Caco-2 (cell line): ENCODE measurements around the gene TUNAR. TPM values are rescaled to one million over a fixed set of nuclear protein-coding genes. Genes with fewer than 3 reads are reported as not detected.

Experiments
- BruUV-seq: library from RNA; stranded (reverse); fragments of 400-500 nt; replicated peaks from 2 replicates; lab custom pipeline; 2021; lab: Mats Ljungman, UMichigan
- CTCF ChIA-PET: fragments of 300-600 bp; sonication (Branson Sonifier 250); formaldehyde crosslinking; loops from one replicate; lab custom pipeline; 2022; ENCODE audit warnings: antibody characterized with exemption; lab: Charles Lee
- POLR2A ChIA-PET: fragments of 300-600 bp; sonication (Branson Sonifier 250); formaldehyde crosslinking; loops from one replicate; lab custom pipeline; 2022; ENCODE audit warnings: antibody characterized with exemption; lab: Charles Lee
- DNase-seq, 2 experiments: peaks; one replicate each; pipeline versions ENCODE4 v3.0.0 to v3.0.0-alpha.2; 2020 to 2022
- H3K27me3 ChIP-seq: replicated peaks from 2 replicates; pipeline ENCODE4 v1.6.0; 2011; ENCODE audit warnings: low read length; ENCODE audit not compliant: control insufficient read depth, insufficient read depth
- H3K36me3 ChIP-seq: 2 replicates; pipeline ENCODE4 v1.5.1; 2011; ENCODE audit warnings: low read length; ENCODE audit not compliant: control insufficient read depth, insufficient read depth
- H3K4me1 ChIP-seq: fragments of 250-450 bp; sonication (Bioruptor Pico); 2 replicates; pipeline ENCODE4 v1.5.1; 2020; ENCODE audit warnings: mild to moderate bottlenecking
- H3K4me3 ChIP-seq: 2 replicates; pipeline ENCODE4 v1.5.1; 2011; ENCODE audit warnings: low read depth, mild to moderate bottlenecking, control low read depth, low read length
- H3K9me3 ChIP-seq: fragments of 250-450 bp; sonication (Bioruptor Pico); 2 replicates; pipeline ENCODE4 v1.5.1; 2020; ENCODE audit warnings: mild to moderate bottlenecking, moderate library complexity
- H3K27ac Mint-ChIP-seq: one replicate; pipeline ENCODE4 v1.8.0; 2022; ENCODE audit warnings: mixed read lengths; ENCODE audit not compliant: unreplicated experiment
- H3K27me3 Mint-ChIP-seq: one replicate; pipeline ENCODE4 v1.8.0; 2022; ENCODE audit warnings: mixed read lengths; ENCODE audit not compliant: insufficient read depth, unreplicated experiment
- H3K36me3 Mint-ChIP-seq: one replicate; pipeline ENCODE4 v1.8.0; 2022; ENCODE audit warnings: mild to moderate bottlenecking, mixed read lengths; ENCODE audit not compliant: insufficient read depth, unreplicated experiment
- H3K4me1 Mint-ChIP-seq: one replicate; pipeline ENCODE4 v1.8.0; 2022; ENCODE audit warnings: low read depth, mixed read lengths; ENCODE audit not compliant: unreplicated experiment
- H3K4me3 Mint-ChIP-seq: one replicate; pipeline ENCODE4 v1.8.0; 2022; ENCODE audit warnings: mild to moderate bottlenecking, moderate library complexity, mixed read lengths; ENCODE audit not compliant: unreplicated experiment
- H3K9me3 Mint-ChIP-seq: one replicate; pipeline ENCODE4 v1.8.0; 2022; ENCODE audit warnings: mixed read lengths; ENCODE audit not compliant: unreplicated experiment
- intact Hi-C: fragments of 100-400 bp; cut with micrococcal nuclease; formaldehyde crosslinking; loops from one replicate; pipeline ENCODE4 v1.10.0; 2022; ENCODE audit not compliant: unreplicated experiment
- total RNA-seq: library from RNA; stranded (reverse); gene quantifications from 2 replicates; pipeline ENCODE4 v1.2.3, GENCODE V29; 2022
- TF ChIP-seq, protein P1 (sequence below), 2 experiments: fragments of 200-600 bp in 1 of 2; IDR thresholded peaks; 1 replicate in 1 of 2; 2 replicates in 1 of 2; pipeline versions ENCODE4 v1.5.1 to v1.8.0; 2011 to 2022; ENCODE audit warnings: antibody characterized with exemption in 1 of 2, control low read depth in 1 of 2, inconsistent platforms in 1 of 2, low read depth in 1 of 2, low read length in 1 of 2, mild to moderate bottlenecking in 1 of 2, moderate library complexity in 1 of 2; ENCODE audit not compliant: insufficient read depth in 1 of 2, severe bottlenecking in 1 of 2, unreplicated experiment in 1 of 2

The TUNAR gene
- total RNA-seq, 1 experiment from 2014 or later, result not detected

DNA sequence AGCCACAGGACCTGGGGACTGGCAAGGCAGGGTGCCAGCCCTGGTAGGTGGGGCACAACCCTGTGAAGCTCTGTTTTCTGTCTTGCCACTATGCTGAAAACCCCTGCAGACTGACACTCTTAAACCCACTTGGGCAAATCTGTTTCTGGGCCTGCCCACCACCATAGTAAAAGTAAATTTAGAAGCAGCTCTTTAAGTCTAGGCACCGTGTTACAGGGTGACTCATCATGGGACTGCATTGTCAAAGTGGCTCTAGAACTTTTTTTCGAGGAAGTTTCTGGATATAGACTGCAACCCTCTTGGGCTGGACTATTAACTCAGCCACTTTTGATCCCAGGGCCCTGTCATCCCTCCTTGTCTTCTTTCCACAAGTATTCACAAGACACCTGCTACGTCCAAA, 7.7 kb downstream of the TUNAR start:
- Mint-ChIP-seq H3K4me1 (no peaks in the 10 kb centered on the region), H3K27me3 (peaks cover 29% of the 10 kb centered on the region), H3K36me3 (no peaks in the 10 kb centered on the region), H3K4me3 (no peak overlapping the region), H3K9me3 (no peaks in the 10 kb centered on the region), H3K27ac (no peak overlapping the region)
- POLR2A ChIA-PET, result no interaction called here
- peaks cover 2% of the 10 kb centered on the region for H3K27me3 ChIP-seq
- DNase-seq, result no peak
- no peaks in the 10 kb centered on the region for H3K9me3 ChIP-seq
- no peaks in the 10 kb centered on the region for H3K4me1 ChIP-seq
- BruUV-seq, result no TSS peak
- no peaks in the 10 kb centered on the region for H3K36me3 ChIP-seq
- TF ChIP-seq, protein P1, sequence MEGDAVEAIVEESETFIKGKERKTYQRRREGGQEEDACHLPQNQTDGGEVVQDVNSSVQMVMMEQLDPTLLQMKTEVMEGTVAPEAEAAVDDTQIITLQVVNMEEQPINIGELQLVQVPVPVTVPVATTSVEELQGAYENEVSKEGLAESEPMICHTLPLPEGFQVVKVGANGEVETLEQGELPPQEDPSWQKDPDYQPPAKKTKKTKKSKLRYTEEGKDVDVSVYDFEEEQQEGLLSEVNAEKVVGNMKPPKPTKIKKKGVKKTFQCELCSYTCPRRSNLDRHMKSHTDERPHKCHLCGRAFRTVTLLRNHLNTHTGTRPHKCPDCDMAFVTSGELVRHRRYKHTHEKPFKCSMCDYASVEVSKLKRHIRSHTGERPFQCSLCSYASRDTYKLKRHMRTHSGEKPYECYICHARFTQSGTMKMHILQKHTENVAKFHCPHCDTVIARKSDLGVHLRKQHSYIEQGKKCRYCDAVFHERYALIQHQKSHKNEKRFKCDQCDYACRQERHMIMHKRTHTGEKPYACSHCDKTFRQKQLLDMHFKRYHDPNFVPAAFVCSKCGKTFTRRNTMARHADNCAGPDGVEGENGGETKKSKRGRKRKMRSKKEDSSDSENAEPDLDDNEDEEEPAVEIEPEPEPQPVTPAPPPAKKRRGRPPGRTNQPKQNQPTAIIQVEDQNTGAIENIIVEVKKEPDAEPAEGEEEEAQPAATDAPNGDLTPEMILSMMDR (IDR thresholded peaks at IDR 0.05; ENCODE audit: insufficient read depth in 1 of 2, low read depth in 1 of 2, low read length in 1 of 2, severe bottlenecking in 1 of 2, unreplicated experiment in 1 of 2), result no peak
- intact Hi-C loops, result no loop called here
- H3K4me3 ChIP-seq, result no peak overlapping the region
- CTCF ChIA-PET, result no interaction called here

DNA sequence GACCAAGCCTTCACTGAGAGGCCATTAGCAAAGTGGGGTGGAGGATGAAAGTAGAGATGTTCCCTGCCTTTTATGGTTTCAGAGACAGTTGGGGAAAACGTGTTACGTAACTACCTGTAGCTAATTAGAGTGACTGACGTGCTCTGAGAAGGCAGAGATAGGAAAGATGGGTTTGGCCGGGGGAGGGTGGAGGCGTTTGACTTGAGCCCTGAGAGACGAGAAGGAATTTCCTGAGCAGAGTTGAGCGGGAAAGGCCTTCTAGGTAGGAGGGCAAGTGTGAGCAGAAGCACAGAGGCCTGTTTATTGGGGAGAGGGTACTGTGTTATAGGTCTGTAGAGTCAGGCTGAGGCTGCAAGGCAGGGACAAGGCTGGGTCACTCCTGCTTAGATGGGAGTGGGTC, 8.6 kb downstream of the TUNAR start:
- H3K9me3 Mint-ChIP-seq, result no peaks in the 10 kb centered on the region
- no peaks in the 10 kb centered on the region for H3K4me1 ChIP-seq
- BruUV-seq, result no TSS peak
- DNase-seq, result no peak
- no peaks in the 10 kb centered on the region for H3K9me3 ChIP-seq
- no peaks in the 10 kb centered on the region for H3K4me1 Mint-ChIP-seq
- H3K36me3 Mint-ChIP-seq, result no peaks in the 10 kb centered on the region
- H3K4me3 Mint-ChIP-seq, result no peak overlapping the region
- ChIA-PET CTCF (no interaction called here), POLR2A (no interaction called here)
- H3K36me3 ChIP-seq, result no peaks in the 10 kb centered on the region
- intact Hi-C loops, result no loop called here
- H3K4me3 ChIP-seq, result no peak overlapping the region
- H3K27me3 ChIP-seq, result peaks cover 2% of the 10 kb centered on the region
- TF ChIP-seq, protein P1 (IDR thresholded peaks at IDR 0.05; ENCODE audit: insufficient read depth in 1 of 2, low read depth in 1 of 2, low read length in 1 of 2, severe bottlenecking in 1 of 2, unreplicated experiment in 1 of 2), result no peak
- H3K27ac Mint-ChIP-seq, result no peak overlapping the region
- peaks cover 26% of the 10 kb centered on the region for H3K27me3 Mint-ChIP-seq

DNA sequence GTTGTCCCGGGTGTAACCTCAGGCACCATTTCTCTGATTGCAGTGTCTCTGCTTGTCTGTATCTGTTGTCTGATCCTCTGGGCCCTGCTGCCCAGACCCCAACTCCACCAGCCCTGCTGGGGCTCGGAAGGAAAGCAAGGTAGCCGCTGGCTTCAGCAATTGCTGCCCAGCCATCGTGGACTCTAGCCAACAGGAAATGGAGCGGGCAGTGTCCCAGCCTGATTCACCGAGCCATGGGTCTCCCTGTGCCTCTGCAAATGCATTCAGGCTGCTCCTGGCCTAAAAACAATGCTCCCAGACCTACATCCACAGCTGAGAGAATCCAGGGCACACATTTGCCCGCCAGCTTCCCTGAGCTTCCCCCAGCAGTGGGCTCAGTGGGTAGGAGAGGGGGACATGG, 9.2 kb downstream of the TUNAR start:
- Histone ChIP-seq H3K9me3 (no peaks in the 10 kb centered on the region), H3K4me3 (no peak overlapping the region), H3K36me3 (no peaks in the 10 kb centered on the region), H3K27me3 (no peaks in the 10 kb centered on the region; the same call in none of the 2 replicates), H3K4me1 (no peaks in the 10 kb centered on the region)
- DNase-seq, result no peak
- ChIA-PET CTCF (no interaction called here), POLR2A (no interaction called here)
- Mint-ChIP-seq H3K4me1 (no peaks in the 10 kb centered on the region), H3K27me3 (peaks cover 23% of the 10 kb centered on the region), H3K4me3 (no peak overlapping the region), H3K9me3 (no peaks in the 10 kb centered on the region), H3K36me3 (no peaks in the 10 kb centered on the region), H3K27ac (no peak overlapping the region)
- BruUV-seq, result no TSS peak
- TF ChIP-seq, protein P1 (IDR thresholded peaks at IDR 0.05; ENCODE audit: insufficient read depth in 1 of 2, low read depth in 1 of 2, low read length in 1 of 2, severe bottlenecking in 1 of 2, unreplicated experiment in 1 of 2), result no peak
- intact Hi-C loops, result no loop called here
